HG03280 (cell line): ENCODE data around the gene PRKAG2.
"Not testable (repeated sequence)": the region's sequence is repeated elsewhere in the genome, so short reads cannot be mapped to it uniquely, and the experiment has no call there.

Source experiments
- ATAC-seq: cut with Tn5 transposase; IDR thresholded peaks from one replicate; pipeline ENCODE4 v1.9.1; 2021; ENCODE audit warnings: mild to moderate bottlenecking, moderate library complexity; ENCODE audit not compliant: unreplicated experiment

PRKAG2 gene

GRCh38 chr7:151852486-151853396 lies 24.2 kb downstream of the PRKAG2 start:
- no peak for ATAC-seq

DNA sequence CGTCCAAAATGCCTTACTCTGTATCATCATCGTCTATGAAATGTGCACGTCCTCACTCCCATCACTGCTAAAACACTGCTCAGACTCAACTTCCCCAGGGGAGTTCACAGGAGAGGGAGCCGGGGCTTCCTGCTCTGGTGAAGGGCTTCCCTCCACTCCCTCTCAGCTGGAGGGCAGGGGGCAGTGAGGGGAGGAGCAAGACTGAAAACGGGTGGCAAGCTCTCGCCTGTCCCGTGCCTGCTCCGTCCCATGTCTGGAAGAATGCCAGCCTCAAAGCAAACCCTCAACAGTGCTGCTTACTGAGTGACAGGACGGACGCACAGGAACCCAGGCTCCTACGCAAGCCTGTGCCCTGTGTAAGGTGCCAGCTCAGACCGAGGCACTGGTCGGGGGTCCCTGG lies 25.1 kb downstream of the PRKAG2 start:
- ATAC-seq: no peak

DNA sequence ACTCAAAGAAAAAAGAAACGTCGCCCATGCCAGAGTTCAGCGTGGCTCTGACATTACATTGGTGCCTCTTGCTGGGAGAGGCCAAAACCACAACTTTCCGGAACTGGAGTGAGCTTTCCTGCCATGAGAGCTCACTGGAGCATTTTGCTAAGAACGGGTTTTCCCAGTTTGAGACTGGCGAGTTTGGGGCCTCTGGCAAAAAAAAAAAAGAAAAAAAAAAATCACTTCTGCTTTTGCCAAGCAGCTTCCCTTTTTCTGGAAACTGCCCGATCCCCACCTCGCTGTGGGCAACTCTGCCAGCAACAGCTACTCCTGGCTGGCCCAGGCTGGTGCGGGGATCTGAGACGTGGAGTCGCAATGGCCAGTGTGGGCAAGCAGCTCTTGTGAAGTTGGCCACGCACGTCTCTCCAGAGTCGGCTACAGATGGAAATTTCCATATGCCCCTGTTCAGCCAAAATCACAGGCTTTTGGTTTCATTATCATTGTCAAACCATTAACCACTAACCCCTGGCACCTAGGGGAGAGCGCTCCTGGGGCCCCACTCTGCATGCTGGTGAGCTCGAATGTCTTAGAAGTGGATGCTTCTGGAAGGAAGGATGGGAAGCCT lies 25.7 kb downstream of the PRKAG2 start:
- ATAC-seq: no peak

- no peak for ATAC-seq
Observed at GRCh38 chr7:151850491-151851124, 26.3 kb downstream of the PRKAG2 start.

- no peak for ATAC-seq
Observed at GRCh38 chr7:151849879-151850260, 27.0 kb downstream of the PRKAG2 start.

DNA sequence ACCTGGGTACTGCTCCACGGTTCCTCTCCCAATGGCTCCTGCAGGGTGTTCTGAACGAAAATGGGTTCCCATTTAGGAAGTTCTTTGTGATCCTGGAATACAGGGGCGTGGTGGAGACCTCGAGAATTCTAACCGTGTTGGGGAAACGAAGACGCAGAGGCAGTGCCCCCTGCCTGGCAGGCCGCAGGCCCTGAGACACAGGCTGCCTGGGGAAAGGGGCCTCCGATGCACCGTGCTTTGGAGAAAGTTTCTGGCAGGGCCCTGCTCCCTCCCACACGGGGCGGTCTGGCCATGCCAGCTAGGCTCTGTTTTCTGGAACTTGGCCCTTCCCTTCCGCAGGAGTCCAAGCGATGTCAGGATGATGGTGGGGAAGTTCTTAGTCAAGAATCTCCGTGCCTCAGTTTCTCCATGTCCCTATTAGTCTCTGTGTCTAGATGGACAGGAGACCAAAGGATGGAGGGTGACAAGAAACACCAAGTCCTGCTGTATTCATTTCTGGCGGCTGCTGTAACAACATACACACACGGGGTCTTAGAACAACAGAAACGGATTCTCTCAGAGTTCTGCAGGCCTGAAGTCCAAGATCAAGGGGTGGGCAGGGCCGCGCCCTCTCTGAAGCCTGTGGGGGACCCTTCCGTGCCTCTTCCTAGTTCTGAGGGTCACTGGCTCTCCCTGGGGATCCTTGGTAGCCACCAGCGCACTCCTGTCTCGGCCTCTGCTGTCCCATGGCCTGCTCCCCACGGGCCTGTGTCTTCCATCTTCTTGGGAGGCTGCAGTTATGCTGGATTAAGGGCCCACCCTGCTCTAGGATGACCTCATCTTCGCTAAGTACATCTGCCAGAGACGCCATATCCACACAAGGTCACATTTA lies 27.7 kb downstream of the PRKAG2 start:
- no peak for ATAC-seq

- no peak for ATAC-seq
Observed at GRCh38 chr7:151847681-151848081, 29.2 kb downstream of the PRKAG2 start.

DNA sequence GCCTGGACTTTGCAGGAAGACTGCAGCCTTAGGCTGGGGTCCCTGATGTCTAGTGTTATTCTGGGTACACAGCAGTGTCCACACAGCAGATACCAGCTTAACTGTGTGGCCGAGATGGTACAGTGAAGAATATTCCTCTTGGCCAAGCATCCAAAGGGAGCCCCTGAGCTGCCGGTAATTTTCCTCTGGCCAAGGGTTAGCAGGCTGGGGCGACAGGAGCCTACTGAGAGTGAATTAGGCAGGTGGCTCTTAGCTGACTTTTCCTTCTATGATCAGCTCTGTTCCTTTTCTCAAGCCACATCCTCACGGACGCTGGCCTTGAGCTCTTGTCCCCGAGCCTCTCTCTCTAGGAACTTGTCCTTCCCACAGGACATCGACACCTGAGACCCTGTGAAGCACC lies 29.8 kb downstream of the PRKAG2 start:
- no peak for ATAC-seq

GRCh38 chr7:151845412-151846205 lies 31.3 kb downstream of the PRKAG2 start:
- ATAC-seq: no peak

DNA sequence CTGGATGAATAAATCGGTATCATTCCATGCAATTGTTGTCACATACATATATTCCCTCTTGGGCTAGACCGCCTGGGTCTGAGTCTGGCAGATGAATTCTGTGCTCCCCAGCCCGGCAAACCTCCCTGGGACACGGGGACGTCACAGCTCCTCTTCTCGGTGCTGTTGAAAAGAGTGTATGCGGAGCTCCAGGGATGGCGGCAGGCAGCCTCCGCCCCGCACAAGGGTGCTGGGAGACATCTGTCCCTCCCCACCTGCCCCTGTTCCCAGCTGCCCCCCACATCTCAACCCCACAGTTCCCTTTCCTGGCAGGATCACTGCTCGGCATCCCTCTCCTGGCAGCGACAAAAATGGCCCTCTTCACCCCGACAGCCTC lies 32.1 kb downstream of the PRKAG2 start:
- ATAC-seq: no peak

GRCh38 chr7:151844071-151844824 lies 32.7 kb downstream of the PRKAG2 start:
- no peak for ATAC-seq

DNA sequence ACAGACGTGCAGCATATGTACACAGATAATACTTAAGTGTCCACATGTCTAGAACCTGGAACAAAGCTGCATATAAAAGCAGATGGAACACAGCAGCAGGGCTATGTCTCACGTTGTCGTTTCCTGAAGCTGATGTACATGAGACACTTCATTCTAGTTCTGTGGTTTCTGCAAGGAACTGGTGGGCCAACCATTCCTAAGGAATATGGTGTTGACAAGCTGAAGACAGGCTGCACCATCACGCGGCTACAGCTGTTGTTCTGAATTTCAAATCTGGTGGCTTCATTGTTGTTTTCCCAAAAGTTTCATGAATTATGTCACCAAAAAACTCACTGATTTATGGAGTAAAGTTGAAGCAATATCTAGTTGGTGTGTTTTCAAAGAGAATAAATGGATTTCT lies 33.7 kb downstream of the PRKAG2 start:
- no peak for ATAC-seq

DNA sequence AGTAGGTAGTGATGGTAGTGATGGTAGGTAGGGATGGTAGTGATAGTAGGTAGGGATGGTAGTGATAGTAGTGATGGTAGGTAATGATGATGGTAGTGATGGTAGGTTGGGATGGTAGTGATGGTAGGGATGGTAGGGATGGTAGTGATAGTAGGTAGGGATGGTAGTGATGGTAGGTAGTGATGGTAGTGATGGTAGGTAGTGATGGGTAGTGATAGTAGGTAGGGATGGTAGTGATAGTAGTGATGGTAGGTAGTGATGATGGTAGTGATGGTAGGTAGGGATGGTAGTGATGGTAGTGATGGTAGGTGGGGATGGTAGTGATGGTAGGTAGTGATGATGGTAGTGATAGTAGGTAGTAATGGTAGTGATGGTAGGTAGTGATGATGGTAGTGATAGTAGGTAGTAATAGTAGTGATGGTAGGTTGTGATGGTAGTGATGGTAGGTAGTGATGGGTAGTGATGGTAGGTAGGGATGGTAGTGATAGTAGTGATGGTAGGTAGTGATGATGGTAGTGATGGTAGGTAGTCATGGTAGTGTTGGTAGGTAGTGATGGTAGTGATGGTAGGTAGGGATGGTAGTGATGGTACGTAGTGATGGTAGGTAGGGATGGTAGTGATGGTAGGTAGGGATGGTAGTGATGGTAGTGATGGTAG lies 35.4 kb downstream of the PRKAG2 start:
- ATAC-seq: not testable (repeated sequence)

- no peak for ATAC-seq
Observed at GRCh38 chr7:151840088-151840910, 36.6 kb downstream of the PRKAG2 start.

- ATAC-seq: no peak
Observed at GRCh38 chr7:151839451-151839921, 37.4 kb downstream of the PRKAG2 start.

DNA sequence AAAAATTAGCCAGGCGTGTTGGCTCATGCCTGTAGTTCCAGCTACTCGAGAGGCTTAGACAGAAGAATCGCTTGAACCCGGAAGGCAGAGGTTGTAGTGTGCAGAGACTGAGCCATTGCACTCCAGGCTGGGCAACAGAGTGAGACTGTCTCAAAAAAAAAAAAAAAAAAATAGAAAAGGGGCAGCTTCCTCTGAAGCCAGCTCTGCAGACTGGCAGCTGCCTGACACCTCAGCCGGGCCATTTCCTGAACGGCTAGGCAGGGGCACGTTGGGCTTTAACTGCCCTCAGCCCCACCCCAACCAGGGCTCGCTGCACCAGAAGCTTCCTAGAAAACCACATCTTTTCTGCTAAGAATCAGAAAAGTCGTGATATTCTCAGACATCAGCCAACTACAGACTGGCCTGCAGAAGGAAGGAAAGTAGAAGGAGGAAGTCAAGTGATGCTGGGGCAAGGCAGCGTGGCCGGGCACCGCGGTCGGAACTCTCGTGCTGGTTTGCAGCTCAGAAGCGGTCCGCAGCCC lies 38.0 kb downstream of the PRKAG2 start:
- ATAC-seq: no peak

- no peak for ATAC-seq
Observed at GRCh38 chr7:151838072-151838471, 38.8 kb downstream of the PRKAG2 start.
